Keratinocyte (primary cell): ENCODE measurements around the gene CERK. TPM values are rescaled to one million over a fixed set of nuclear protein-coding genes. Genes with fewer than 3 reads are reported as not detected.

Experiments used
- DNase-seq: peaks from one replicate; pipeline ENCODE4 v3.0.0-alpha.2; 2011; ENCODE audit warnings: low read depth, missing footprints, low spot score
- FAIRE-seq: peaks from 2 replicates; lab custom pipeline; 2011; peaks lifted over from hg19 to GRCh38; lab: Jason Lieb, UNC
- H2AFZ ChIP-seq: 2 replicates; pipeline ENCODE4 v1.6.0; 2012; ENCODE audit warnings: low read length, control low read depth, inconsistent platforms; ENCODE audit not compliant: control insufficient read depth
- H3K27ac ChIP-seq: 2 replicates; pipeline ENCODE4 v1.5.1; 2011; ENCODE audit warnings: low read length; ENCODE audit not compliant: control insufficient read depth, insufficient read depth
- H3K27me3 ChIP-seq: 3 replicates; pipeline ENCODE4 v1.6.0; 2011; ENCODE audit warnings: low read length; ENCODE audit not compliant: control insufficient read depth, insufficient read depth; ENCODE audit errors: extremely low read depth
- H3K36me3 ChIP-seq, 2 experiments: 2 replicates in 1 of 2; 3 replicates in 1 of 2; pipeline ENCODE4 v1.5.1; 2011; ENCODE audit warnings: low read length in 2 of 2, mild to moderate bottlenecking in 1 of 2; ENCODE audit not compliant: control insufficient read depth in 2 of 2, insufficient read depth in 2 of 2; ENCODE audit errors: extremely low read depth in 1 of 2
- H3K4me1 ChIP-seq: 3 replicates; pipeline ENCODE4 v1.5.1; 2011; ENCODE audit warnings: low read length; ENCODE audit not compliant: control insufficient read depth, insufficient read depth; ENCODE audit errors: extremely low read depth
- H3K4me2 ChIP-seq: 3 replicates; pipeline ENCODE4 v1.6.0; 2011; ENCODE audit warnings: low read depth, low read length; ENCODE audit not compliant: control insufficient read depth, insufficient read depth; ENCODE audit errors: extremely low read depth
- H3K4me3 ChIP-seq, 3 experiments: fragments of 200-600 bp in 1 of 3; sonication (generic) in 1 of 3; 2 replicates in 2 of 3; 3 replicates in 1 of 3; pipeline ENCODE4 v1.5.1; 2011 to 2016; ENCODE audit warnings: low read length in 3 of 3, mild to moderate bottlenecking in 3 of 3, control low read depth in 2 of 3, inconsistent platforms in 1 of 3, low read depth in 1 of 3, mixed read lengths in 1 of 3, mixed run types in 1 of 3, moderate library complexity in 1 of 3; ENCODE audit not compliant: control insufficient read depth in 2 of 3, insufficient read depth in 2 of 3; ENCODE audit errors: extremely low read depth in 1 of 3
- H3K79me2 ChIP-seq: 2 replicates; pipeline ENCODE4 v1.6.0; 2012; ENCODE audit warnings: low read length; ENCODE audit not compliant: control insufficient read depth, insufficient read depth
- H3K9ac ChIP-seq: 3 replicates; pipeline ENCODE4 v1.6.0; 2011; ENCODE audit warnings: low read length; ENCODE audit not compliant: control insufficient read depth, insufficient read depth; ENCODE audit errors: extremely low read depth
- H3K9me1 ChIP-seq: 3 replicates; pipeline ENCODE4 v1.6.0; 2011; ENCODE audit warnings: low read length; ENCODE audit not compliant: control insufficient read depth, insufficient read depth; ENCODE audit errors: extremely low read depth
- H3K9me3 ChIP-seq: 2 replicates; pipeline ENCODE4 v1.5.1; 2012; ENCODE audit warnings: low read depth, low read length; ENCODE audit not compliant: control insufficient read depth
- H4K20me1 ChIP-seq: 3 replicates; pipeline ENCODE4 v1.6.0; 2011; ENCODE audit warnings: low read length; ENCODE audit not compliant: control insufficient read depth, insufficient read depth; ENCODE audit errors: extremely low read depth
- CTCF ChIP-seq, 3 experiments: IDR thresholded peaks in 1 of 3; conservative IDR thresholded peaks in 1 of 3; optimal IDR thresholded peaks in 1 of 3; 2 replicates in 2 of 3; 3 replicates in 1 of 3; pipeline versions ENCODE3 to v1.5.1; 2011; ENCODE audit warnings: low read length in 3 of 3, mild to moderate bottlenecking in 3 of 3, moderate library complexity in 2 of 3, control low read depth in 1 of 3, inconsistent platforms in 1 of 3; ENCODE audit not compliant: insufficient read depth in 2 of 3; ENCODE audit errors: extremely low read depth in 1 of 3
- EZH2 ChIP-seq: IDR thresholded peaks from one replicate; pipeline ENCODE4 v1.6.1; 2012; ENCODE audit warnings: inconsistent platforms, mild to moderate bottlenecking, low read length, moderate library complexity
- dilution Hi-C: fragments of 300-500 bp; cut with MboI; formaldehyde crosslinking; loops from one replicate; pipeline ENCODE4 v1.7.0; 2020; ENCODE audit warnings: low sequenced_read_pairs; ENCODE audit not compliant: extremely low pct_ligation_motif_present
- polyA plus RNA-seq, 5 experiments: library from polyadenylated mRNA; depleted of rRNA in 3 of 5; stranded (reverse) in 3 of 5; stranded (forward) in 1 of 5; unstranded in 1 of 5; fragments of >200 nt; gene quantifications; 1 replicate in 1 of 5; 2 replicates in 3 of 5; 3 replicates in 1 of 5; pipeline versions ENCODE4 v1.2.1 to v1.2.3, GENCODE V29; 2011 to 2012; ENCODE audit warnings: missing spikeins in 2 of 5, low read depth in 1 of 5, low replicate concordance in 1 of 5

CERK gene
- polyA plus RNA-seq, 1 donor (not counting 4 experiments of a cell fraction or from before 2014, with no cell fraction given) = 11.9 TPM

GRCh38 chr22:46656856-46657654 lies 81.0 kb downstream of the CERK start:
- dilution Hi-C loops = no loop called here
- no peak overlapping the region for H2AFZ ChIP-seq
- H3K9me3 ChIP-seq = no peaks in the 10 kb centered on the region
- H3K27me3 ChIP-seq = no peaks in the 10 kb centered on the region
- no peaks in the 10 kb centered on the region for H3K79me2 ChIP-seq
- TF ChIP-seq EZH2 = no peak
- TF ChIP-seq CTCF (optimal IDR thresholded peaks at IDR 0.05 in 1 of 3, IDR thresholded peaks at IDR 0.05 in 1 of 3, conservative IDR thresholded peaks at IDR 0.05 in 1 of 3; ENCODE audit: extremely low read depth in 1 of 3, insufficient read depth in 2 of 3, low read length in 3 of 3) = no peak
- peaks cover 18% of the 10 kb centered on the region for H4K20me1 ChIP-seq
- H3K9ac ChIP-seq = no peak overlapping the region
- DNase-seq = no peak
- no peaks in the 10 kb centered on the region for H3K9me1 ChIP-seq
- no peak overlapping the region for H3K27ac ChIP-seq
- FAIRE-seq = no peak
- no peaks in the 10 kb centered on the region for H3K36me3 ChIP-seq
- no peak overlapping the region for H3K4me2 ChIP-seq
- peaks cover 36% of the 10 kb centered on the region for H3K4me1 ChIP-seq
- H3K4me3 ChIP-seq = no peak overlapping the region

GRCh38 chr22:46655861-46656608 lies 82.0 kb downstream of the CERK start:
- Histone ChIP-seq H3K4me2 (no peak overlapping the region), H3K4me1 (peaks cover 31% of the 10 kb centered on the region), H3K27me3 (no peaks in the 10 kb centered on the region), H3K27ac (no peak overlapping the region), H3K4me3 (no peak overlapping the region), H2AFZ (no peak overlapping the region), H4K20me1 (peaks cover 19% of the 10 kb centered on the region), H3K9ac (no peak overlapping the region), H3K36me3 (no peaks in the 10 kb centered on the region), H3K79me2 (no peaks in the 10 kb centered on the region), H3K9me3 (no peaks in the 10 kb centered on the region), H3K9me1 (no peaks in the 10 kb centered on the region)
- DNase-seq = no peak
- TF ChIP-seq CTCF (optimal IDR thresholded peaks at IDR 0.05 in 1 of 3, IDR thresholded peaks at IDR 0.05 in 1 of 3, conservative IDR thresholded peaks at IDR 0.05 in 1 of 3; ENCODE audit: extremely low read depth in 1 of 3, insufficient read depth in 2 of 3, low read length in 3 of 3) = no peak
- no peak for TF ChIP-seq EZH2
- no peak for FAIRE-seq
- dilution Hi-C loops = no loop called here
